K562 (cell line): ENCODE data around the gene MRPL10. TPM values are rescaled to one million over a fixed set of nuclear protein-coding genes. Genes with fewer than 3 reads are reported as not detected.

Experiments used
- CCAR2 ChIP-seq: fragments of 200-400 bp; formaldehyde crosslinking; IDR thresholded peaks from 2 replicates; pipeline ENCODE4 v1.6.1; 2017; ENCODE audit warnings: mild to moderate bottlenecking, low read depth, low read length
- CEBPB ChIP-seq: fragments of 450-650 bp; IDR thresholded peaks from 2 replicates; pipeline ENCODE4 v1.6.1; 2016; ENCODE audit warnings: missing genetic modification characterization, missing compliant biosample characterization
- GTF2A2 ChIP-seq: IDR thresholded peaks from 2 replicates; pipeline ENCODE4 v1.6.1; 2016; ENCODE audit warnings: mild to moderate bottlenecking, missing genetic modification characterization, missing compliant biosample characterization
- MCM3 ChIP-seq: fragments of 450-650 bp; IDR thresholded peaks from 2 replicates; pipeline ENCODE4 v1.6.1; 2016
- PPARD ChIP-seq: fragments of 250-450 bp; sonication (Bioruptor Pico); IDR thresholded peaks from 2 replicates; pipeline ENCODE4 v1.8.0; 2022; ENCODE audit warnings: inconsistent platforms, mild to moderate bottlenecking, moderate library complexity
- SMARCC2 ChIP-seq: fragments of 450-650 bp; IDR thresholded peaks from 2 replicates; pipeline ENCODE4 v1.6.1; 2017; ENCODE audit warnings: antibody characterized with exemption, moderate library complexity, mild to moderate bottlenecking, low read depth
- TAF9B ChIP-seq: fragments of 450-650 bp; IDR thresholded peaks from 2 replicates; pipeline ENCODE4 v1.6.1; 2018; ENCODE audit warnings: mild to moderate bottlenecking; ENCODE audit not compliant: partially characterized antibody
- ZFP36 ChIP-seq: fragments of 150-350 bp; IDR thresholded peaks from 2 replicates; pipeline ENCODE4 v1.6.1; 2018; ENCODE audit warnings: low read length, low read depth; ENCODE audit not compliant: partially characterized antibody
- ZNF140 ChIP-seq: fragments of 250-450 bp; sonication (Bioruptor Pico); IDR thresholded peaks from 2 replicates; pipeline ENCODE4 v1.8.0; 2021; ENCODE audit warnings: moderate library complexity, mild to moderate bottlenecking, inconsistent platforms
- ZNF41 ChIP-seq: fragments of 250-450 bp; sonication (Bioruptor Pico); conservative IDR thresholded peaks from 2 replicates; pipeline ENCODE4 v1.4.0; 2020; ENCODE audit warnings: mild to moderate bottlenecking
- ZNF717 ChIP-seq: fragments of 250-450 bp; sonication (Bioruptor Pico); IDR thresholded peaks from 2 replicates; pipeline ENCODE4 v1.5.0; 2021
- polyA plus RNA-seq, 8 experiments: library from polyadenylated mRNA; depleted of rRNA in 4 of 8; stranded (reverse) in 5 of 8; unstranded in 3 of 8; fragments of >200 nt; fragmentation: Nextera tagmentation in 2 of 8; fragmentation: Illumina TruSeq in 1 of 8; extraction: Ambion mirVana in 2 of 8; extraction: Trizol in 1 of 8; gene quantifications; 2 replicates each; pipeline versions ENCODE4 v1.2.1 to v1.2.3, GENCODE V29; 2011 to 2014; ENCODE audit warnings: inconsistent platforms in 1 of 8, missing spikeins in 1 of 8
- total RNA-seq, 7 experiments: library from RNA; depleted of rRNA in 6 of 7; stranded (reverse); fragments of >200 nt in 6 of 7; fragmentation: Illumina TruSeq in 2 of 7; extraction: Trizol in 2 of 7; gene quantifications; 2 replicates each; pipeline versions ENCODE4 v1.2.1 to v1.2.3, GENCODE V29; 2011 to 2021; ENCODE audit warnings: low replicate concordance in 1 of 7
- TF ChIP-seq, protein P1 (sequence below): fragments of 450-650 bp; IDR thresholded peaks from 2 replicates; pipeline ENCODE4 v1.6.1; 2016; ENCODE audit warnings: low read depth, mild to moderate bottlenecking, moderate library complexity
- TF ChIP-seq, protein P2 (sequence below): fragments of 250-450 bp; sonication (Bioruptor Pico); IDR thresholded peaks from 2 replicates; pipeline ENCODE4 v1.4.0; 2020
- TF ChIP-seq, protein P3 (sequence below), 2 experiments: fragments of 200-800 bp in 1 of 2; sonication (Bioruptor generic) in 1 of 2; sonication (generic) in 1 of 2; formaldehyde crosslinking in 1 of 2; IDR thresholded peaks in 1 of 2; conservative IDR thresholded peaks in 1 of 2; 2 replicates each; pipeline versions ENCODE4 v1.5.0 to v1.6.1; 2016 to 2020; ENCODE audit warnings: missing compliant biosample characterization in 1 of 2, missing genetic modification characterization in 1 of 2, missing genetic modification reagents in 1 of 2
- TF ChIP-seq, protein P4 (sequence below), 3 experiments: fragments of 200-800 bp in 1 of 3; fragments of 250-450 bp in 1 of 3; fragments of 450-650 bp in 1 of 3; sonication (Bioruptor Pico) in 1 of 3; sonication (Bioruptor generic) in 1 of 3; formaldehyde crosslinking in 1 of 3; IDR thresholded peaks; 2 replicates each; pipeline versions ENCODE4 v1.6.1 to v1.8.0; 2016 to 2022; ENCODE audit warnings: mild to moderate bottlenecking in 2 of 3, missing genetic modification characterization in 2 of 3, missing compliant biosample characterization in 1 of 3, moderate library complexity in 1 of 3

MRPL10 gene
- total and polyA plus RNA-seq, 9 of the 15 experiments (the other 6 are each of a cell fraction or from before 2014, with no cell fraction given) = 27.8 to 105 (median 67.3) TPM

DNA sequence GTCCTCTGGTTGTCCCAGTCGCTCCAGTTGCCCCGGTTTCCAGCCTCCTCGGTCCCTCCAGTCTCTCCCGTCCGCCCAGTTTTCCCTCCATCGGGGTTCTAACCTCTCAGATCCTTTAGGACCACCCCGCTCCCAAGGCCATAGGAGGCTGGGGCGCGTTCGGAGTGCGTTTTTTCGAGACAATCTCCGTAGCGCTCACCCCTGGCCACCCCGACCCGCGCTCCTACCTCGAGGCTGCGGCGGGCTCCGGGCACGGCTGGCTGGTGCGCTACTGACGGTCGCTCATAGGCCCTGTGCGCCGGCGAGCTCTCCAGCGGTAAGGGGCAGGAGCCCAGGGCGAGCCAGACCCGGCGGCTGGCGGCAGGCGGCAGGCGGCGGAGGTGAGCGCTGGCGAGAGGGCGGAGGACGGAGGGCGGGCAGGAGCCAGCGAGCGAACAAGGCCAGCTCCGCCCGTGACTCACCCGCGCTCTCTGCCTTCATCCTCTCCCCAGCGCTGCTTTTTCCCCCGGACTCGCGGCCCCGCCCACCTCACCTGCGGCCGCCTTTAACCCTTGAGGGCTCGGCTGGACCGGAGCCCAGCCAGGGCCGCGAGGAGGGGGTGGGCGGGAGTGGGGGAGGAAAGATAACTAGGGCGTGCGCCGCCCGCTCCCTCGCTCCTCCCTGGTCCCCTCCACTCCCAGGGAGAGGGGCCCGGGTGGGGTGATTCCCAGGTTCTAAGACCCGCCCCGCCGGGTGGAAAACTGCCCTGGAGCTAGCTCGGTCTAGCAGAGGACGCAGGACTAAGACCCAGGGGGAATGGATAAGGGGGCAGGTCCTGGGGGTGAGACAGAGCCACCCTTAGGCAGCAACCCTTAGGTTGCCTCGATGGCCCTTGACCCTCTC, 19.6 kb upstream of the MRPL10 start, which contains the start of gene SP6 (continued):
- TF ChIP-seq, protein P1, sequence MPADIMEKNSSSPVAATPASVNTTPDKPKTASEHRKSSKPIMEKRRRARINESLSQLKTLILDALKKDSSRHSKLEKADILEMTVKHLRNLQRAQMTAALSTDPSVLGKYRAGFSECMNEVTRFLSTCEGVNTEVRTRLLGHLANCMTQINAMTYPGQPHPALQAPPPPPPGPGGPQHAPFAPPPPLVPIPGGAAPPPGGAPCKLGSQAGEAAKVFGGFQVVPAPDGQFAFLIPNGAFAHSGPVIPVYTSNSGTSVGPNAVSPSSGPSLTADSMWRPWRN = no peak
- no peak for TF ChIP-seq ZNF140 (CRISPR knock-in tag)
- no peak for TF ChIP-seq GTF2A2 (tag)
- TF ChIP-seq, protein P2, sequence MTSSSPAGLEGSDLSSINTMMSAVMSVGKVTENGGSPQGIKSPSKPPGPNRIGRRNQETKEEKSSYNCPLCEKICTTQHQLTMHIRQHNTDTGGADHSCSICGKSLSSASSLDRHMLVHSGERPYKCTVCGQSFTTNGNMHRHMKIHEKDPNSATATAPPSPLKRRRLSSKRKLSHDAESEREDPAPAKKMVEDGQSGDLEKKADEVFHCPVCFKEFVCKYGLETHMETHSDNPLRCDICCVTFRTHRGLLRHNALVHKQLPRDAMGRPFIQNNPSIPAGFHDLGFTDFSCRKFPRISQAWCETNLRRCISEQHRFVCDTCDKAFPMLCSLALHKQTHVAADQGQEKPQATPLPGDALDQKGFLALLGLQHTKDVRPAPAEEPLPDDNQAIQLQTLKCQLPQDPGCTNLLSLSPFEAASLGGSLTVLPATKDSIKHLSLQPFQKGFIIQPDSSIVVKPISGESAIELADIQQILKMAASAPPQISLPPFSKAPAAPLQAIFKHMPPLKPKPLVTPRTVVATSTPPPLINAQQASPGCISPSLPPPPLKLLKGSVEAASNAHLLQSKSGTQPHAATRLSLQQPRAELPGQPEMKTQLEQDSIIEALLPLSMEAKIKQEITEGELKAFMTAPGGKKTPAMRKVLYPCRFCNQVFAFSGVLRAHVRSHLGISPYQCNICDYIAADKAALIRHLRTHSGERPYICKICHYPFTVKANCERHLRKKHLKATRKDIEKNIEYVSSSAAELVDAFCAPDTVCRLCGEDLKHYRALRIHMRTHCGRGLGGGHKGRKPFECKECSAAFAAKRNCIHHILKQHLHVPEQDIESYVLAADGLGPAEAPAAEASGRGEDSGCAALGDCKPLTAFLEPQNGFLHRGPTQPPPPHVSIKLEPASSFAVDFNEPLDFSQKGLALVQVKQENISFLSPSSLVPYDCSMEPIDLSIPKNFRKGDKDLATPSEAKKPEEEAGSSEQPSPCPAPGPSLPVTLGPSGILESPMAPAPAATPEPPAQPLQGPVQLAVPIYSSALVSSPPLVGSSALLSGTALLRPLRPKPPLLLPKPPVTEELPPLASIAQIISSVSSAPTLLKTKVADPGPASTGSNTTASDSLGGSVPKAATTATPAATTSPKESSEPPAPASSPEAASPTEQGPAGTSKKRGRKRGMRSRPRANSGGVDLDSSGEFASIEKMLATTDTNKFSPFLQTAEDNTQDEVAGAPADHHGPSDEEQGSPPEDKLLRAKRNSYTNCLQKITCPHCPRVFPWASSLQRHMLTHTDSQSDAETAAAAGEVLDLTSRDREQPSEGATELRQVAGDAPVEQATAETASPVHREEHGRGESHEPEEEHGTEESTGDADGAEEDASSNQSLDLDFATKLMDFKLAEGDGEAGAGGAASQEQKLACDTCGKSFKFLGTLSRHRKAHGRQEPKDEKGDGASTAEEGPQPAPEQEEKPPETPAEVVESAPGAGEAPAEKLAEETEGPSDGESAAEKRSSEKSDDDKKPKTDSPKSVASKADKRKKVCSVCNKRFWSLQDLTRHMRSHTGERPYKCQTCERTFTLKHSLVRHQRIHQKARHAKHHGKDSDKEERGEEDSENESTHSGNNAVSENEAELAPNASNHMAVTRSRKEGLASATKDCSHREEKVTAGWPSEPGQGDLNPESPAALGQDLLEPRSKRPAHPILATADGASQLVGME (CRISPR knock-in tag) = 0 out of 2 replicates have a peak, but pooled peaks have one; percentile 36
- no peak for TF ChIP-seq PPARD
- no peak for TF ChIP-seq ZNF41 (CRISPR knock-in tag)
- TF ChIP-seq MCM3 = no peak
- no peak for TF ChIP-seq SMARCC2
- no peak for TF ChIP-seq CCAR2
- TF ChIP-seq ZFP36 = no peak
- TF ChIP-seq CEBPB (tag) = no peak
- no peak for TF ChIP-seq TAF9B
- TF ChIP-seq, protein P3, sequence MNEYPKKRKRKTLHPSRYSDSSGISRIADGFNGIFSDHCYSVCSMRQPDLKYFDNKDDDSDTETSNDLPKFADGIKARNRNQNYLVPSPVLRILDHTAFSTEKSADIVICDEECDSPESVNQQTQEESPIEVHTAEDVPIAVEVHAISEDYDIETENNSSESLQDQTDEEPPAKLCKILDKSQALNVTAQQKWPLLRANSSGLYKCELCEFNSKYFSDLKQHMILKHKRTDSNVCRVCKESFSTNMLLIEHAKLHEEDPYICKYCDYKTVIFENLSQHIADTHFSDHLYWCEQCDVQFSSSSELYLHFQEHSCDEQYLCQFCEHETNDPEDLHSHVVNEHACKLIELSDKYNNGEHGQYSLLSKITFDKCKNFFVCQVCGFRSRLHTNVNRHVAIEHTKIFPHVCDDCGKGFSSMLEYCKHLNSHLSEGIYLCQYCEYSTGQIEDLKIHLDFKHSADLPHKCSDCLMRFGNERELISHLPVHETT (CRISPR knock-in tag; conservative IDR thresholded peaks at IDR 0.05 in 1 of 2, IDR thresholded peaks at IDR 0.05 in 1 of 2) = peak in 1 of 2 experiments; percentile 53; a peak in 2 of 4 replicates
- TF ChIP-seq, protein P4, sequence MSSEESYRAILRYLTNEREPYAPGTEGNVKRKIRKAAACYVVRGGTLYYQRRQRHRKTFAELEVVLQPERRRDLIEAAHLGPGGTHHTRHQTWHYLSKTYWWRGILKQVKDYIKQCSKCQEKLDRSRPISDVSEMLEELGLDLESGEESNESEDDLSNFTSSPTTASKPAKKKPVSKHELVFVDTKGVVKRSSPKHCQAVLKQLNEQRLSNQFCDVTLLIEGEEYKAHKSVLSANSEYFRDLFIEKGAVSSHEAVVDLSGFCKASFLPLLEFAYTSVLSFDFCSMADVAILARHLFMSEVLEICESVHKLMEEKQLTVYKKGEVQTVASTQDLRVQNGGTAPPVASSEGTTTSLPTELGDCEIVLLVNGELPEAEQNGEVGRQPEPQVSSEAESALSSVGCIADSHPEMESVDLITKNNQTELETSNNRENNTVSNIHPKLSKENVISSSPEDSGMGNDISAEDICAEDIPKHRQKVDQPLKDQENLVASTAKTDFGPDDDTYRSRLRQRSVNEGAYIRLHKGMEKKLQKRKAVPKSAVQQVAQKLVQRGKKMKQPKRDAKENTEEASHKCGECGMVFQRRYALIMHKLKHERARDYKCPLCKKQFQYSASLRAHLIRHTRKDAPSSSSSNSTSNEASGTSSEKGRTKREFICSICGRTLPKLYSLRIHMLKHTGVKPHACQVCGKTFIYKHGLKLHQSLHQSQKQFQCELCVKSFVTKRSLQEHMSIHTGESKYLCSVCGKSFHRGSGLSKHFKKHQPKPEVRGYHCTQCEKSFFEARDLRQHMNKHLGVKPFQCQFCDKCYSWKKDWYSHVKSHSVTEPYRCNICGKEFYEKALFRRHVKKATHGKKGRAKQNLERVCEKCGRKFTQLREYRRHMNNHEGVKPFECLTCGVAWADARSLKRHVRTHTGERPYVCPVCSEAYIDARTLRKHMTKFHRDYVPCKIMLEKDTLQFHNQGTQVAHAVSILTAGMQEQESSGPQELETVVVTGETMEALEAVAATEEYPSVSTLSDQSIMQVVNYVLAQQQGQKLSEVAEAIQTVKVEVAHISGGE (CRISPR knock-in tag; IDR thresholded peaks at IDR 0.05) = peak in 1 of 3 experiments; percentile 25; a peak in 1 of 6 replicates
- TF ChIP-seq ZNF717 (CRISPR knock-in tag) = no peak
